ENCODE data around the gene TOP3B. TPM values are rescaled to one million over a fixed set of nuclear protein-coding genes. Genes with fewer than 3 reads are reported as not detected.

TOP3B gene
- total and polyA plus RNA-seq, 4 donors: 6.0 to 26.9 (median 8.8) TPM

DNA sequence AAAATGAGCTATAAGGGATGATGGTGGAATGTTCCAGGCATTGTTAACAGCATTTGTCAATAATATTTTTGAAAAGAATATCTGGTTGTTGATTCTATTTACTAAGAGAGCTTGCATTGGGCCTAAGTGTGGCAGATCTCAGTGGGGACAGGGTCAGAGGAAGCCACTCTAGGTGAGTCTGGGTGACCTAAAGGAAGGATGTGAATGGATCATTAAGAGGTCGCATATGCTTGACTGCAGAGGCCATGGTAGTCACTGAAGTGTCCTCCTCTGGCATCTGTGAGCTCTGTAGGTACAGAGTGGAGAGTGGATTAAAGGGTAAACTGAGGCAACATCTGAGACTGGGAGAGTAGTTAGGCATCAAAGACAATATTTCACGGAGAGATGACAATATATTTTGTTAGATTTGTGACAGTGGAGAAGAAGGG is 37.9 kb upstream of the TOP3B start:
- no peak for DNase-seq (ENCODE audit: low spot score)
- whole genome bisulfite sequencing: 89% methylated on average over 2 of the region's 2 CpGs
- TF ChIP-seq YY1 (IDR thresholded peaks at IDR 0.05) (no peak), FOXA2 (IDR thresholded peaks at IDR 0.05) (no peak), NR2F2 (IDR thresholded peaks at IDR 0.05) (no peak), EGR1 (IDR thresholded peaks at IDR 0.05; ENCODE audit: low read depth in 2 of 2) (no peak), GABPA (IDR thresholded peaks at IDR 0.05 in 1 of 2, conservative IDR thresholded peaks at IDR 0.05 in 1 of 2) (no peak), RAD21 (IDR thresholded peaks at IDR 0.05) (no peak), JUND (IDR thresholded peaks at IDR 0.05) (no peak), SP1 (IDR thresholded peaks at IDR 0.05) (no peak), TAF1 (conservative IDR thresholded peaks at IDR 0.05) (no peak), HNF4A (conservative IDR thresholded peaks at IDR 0.05) (no peak)
- TF ChIP-seq, protein P1, sequence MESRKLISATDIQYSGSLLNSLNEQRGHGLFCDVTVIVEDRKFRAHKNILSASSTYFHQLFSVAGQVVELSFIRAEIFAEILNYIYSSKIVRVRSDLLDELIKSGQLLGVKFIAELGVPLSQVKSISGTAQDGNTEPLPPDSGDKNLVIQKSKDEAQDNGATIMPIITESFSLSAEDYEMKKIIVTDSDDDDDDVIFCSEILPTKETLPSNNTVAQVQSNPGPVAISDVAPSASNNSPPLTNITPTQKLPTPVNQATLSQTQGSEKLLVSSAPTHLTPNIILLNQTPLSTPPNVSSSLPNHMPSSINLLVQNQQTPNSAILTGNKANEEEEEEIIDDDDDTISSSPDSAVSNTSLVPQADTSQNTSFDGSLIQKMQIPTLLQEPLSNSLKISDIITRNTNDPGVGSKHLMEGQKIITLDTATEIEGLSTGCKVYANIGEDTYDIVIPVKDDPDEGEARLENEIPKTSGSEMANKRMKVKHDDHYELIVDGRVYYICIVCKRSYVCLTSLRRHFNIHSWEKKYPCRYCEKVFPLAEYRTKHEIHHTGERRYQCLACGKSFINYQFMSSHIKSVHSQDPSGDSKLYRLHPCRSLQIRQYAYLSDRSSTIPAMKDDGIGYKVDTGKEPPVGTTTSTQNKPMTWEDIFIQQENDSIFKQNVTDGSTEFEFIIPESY (IDR thresholded peaks at IDR 0.05): no peak
- TF ChIP-seq, protein P2, sequence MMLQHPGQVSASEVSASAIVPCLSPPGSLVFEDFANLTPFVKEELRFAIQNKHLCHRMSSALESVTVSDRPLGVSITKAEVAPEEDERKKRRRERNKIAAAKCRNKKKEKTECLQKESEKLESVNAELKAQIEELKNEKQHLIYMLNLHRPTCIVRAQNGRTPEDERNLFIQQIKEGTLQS (IDR thresholded peaks at IDR 0.05): no peak
- TF ChIP-seq, protein P3, sequence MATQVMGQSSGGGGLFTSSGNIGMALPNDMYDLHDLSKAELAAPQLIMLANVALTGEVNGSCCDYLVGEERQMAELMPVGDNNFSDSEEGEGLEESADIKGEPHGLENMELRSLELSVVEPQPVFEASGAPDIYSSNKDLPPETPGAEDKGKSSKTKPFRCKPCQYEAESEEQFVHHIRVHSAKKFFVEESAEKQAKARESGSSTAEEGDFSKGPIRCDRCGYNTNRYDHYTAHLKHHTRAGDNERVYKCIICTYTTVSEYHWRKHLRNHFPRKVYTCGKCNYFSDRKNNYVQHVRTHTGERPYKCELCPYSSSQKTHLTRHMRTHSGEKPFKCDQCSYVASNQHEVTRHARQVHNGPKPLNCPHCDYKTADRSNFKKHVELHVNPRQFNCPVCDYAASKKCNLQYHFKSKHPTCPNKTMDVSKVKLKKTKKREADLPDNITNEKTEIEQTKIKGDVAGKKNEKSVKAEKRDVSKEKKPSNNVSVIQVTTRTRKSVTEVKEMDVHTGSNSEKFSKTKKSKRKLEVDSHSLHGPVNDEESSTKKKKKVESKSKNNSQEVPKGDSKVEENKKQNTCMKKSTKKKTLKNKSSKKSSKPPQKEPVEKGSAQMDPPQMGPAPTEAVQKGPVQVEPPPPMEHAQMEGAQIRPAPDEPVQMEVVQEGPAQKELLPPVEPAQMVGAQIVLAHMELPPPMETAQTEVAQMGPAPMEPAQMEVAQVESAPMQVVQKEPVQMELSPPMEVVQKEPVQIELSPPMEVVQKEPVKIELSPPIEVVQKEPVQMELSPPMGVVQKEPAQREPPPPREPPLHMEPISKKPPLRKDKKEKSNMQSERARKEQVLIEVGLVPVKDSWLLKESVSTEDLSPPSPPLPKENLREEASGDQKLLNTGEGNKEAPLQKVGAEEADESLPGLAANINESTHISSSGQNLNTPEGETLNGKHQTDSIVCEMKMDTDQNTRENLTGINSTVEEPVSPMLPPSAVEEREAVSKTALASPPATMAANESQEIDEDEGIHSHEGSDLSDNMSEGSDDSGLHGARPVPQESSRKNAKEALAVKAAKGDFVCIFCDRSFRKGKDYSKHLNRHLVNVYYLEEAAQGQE (IDR thresholded peaks at IDR 0.05): no peak
- TF ChIP-seq, protein P4, sequence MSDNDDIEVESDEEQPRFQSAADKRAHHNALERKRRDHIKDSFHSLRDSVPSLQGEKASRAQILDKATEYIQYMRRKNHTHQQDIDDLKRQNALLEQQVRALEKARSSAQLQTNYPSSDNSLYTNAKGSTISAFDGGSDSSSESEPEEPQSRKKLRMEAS (IDR thresholded peaks at IDR 0.05): no peak
- TF ChIP-seq, protein P5, sequence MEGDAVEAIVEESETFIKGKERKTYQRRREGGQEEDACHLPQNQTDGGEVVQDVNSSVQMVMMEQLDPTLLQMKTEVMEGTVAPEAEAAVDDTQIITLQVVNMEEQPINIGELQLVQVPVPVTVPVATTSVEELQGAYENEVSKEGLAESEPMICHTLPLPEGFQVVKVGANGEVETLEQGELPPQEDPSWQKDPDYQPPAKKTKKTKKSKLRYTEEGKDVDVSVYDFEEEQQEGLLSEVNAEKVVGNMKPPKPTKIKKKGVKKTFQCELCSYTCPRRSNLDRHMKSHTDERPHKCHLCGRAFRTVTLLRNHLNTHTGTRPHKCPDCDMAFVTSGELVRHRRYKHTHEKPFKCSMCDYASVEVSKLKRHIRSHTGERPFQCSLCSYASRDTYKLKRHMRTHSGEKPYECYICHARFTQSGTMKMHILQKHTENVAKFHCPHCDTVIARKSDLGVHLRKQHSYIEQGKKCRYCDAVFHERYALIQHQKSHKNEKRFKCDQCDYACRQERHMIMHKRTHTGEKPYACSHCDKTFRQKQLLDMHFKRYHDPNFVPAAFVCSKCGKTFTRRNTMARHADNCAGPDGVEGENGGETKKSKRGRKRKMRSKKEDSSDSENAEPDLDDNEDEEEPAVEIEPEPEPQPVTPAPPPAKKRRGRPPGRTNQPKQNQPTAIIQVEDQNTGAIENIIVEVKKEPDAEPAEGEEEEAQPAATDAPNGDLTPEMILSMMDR (IDR thresholded peaks at IDR 0.05; ENCODE audit: low read depth, low read length, missing input control): no peak

More for the DNA sequence above, 37.9 kb upstream of the TOP3B start:
- H3K27me3 ChIP-seq (ENCODE audit: control insufficient read depth in 4 of 4, insufficient read depth in 4 of 4, low read length in 3 of 4): no peaks in the 10 kb centered on the region
- H3K9ac ChIP-seq (ENCODE audit: low read depth in 1 of 2, low read length in 2 of 2): no peak overlapping the region
- H3K9me3 ChIP-seq (ENCODE audit: control insufficient read depth in 4 of 4, low read length in 3 of 4): no peaks in the 10 kb centered on the region
- H3K27ac ChIP-seq (ENCODE audit: low read depth in 1 of 2, low read length in 2 of 2): no peak overlapping the region
- H3K4me1 ChIP-seq (ENCODE audit: control insufficient read depth in 4 of 4, insufficient read depth in 4 of 4, low read length in 3 of 4): no peaks in the 10 kb centered on the region
- no peaks in the 10 kb centered on the region for H3K36me3 ChIP-seq (ENCODE audit: control insufficient read depth in 4 of 4, insufficient read depth in 3 of 4, low read depth in 1 of 4, low read length in 3 of 4)
- H3K4me3 ChIP-seq (ENCODE audit: low read depth in 1 of 3, low read length in 3 of 3): no peak overlapping the region

Data from liver (tissue), 9 donors.